IPS-NIHi7 (cell line): ENCODE results near the gene FAM193A.
"Not testable (repeated sequence)": the region's sequence is repeated elsewhere in the genome, so short reads cannot be mapped to it uniquely, and the experiment has no call there.

Experiments
- DNase-seq: peaks from one replicate; pipeline ENCODE4 v3.0.0; 2012; ENCODE audit warnings: mixed read lengths; ENCODE audit errors: extremely low spot score

The FAM193A gene

DNA sequence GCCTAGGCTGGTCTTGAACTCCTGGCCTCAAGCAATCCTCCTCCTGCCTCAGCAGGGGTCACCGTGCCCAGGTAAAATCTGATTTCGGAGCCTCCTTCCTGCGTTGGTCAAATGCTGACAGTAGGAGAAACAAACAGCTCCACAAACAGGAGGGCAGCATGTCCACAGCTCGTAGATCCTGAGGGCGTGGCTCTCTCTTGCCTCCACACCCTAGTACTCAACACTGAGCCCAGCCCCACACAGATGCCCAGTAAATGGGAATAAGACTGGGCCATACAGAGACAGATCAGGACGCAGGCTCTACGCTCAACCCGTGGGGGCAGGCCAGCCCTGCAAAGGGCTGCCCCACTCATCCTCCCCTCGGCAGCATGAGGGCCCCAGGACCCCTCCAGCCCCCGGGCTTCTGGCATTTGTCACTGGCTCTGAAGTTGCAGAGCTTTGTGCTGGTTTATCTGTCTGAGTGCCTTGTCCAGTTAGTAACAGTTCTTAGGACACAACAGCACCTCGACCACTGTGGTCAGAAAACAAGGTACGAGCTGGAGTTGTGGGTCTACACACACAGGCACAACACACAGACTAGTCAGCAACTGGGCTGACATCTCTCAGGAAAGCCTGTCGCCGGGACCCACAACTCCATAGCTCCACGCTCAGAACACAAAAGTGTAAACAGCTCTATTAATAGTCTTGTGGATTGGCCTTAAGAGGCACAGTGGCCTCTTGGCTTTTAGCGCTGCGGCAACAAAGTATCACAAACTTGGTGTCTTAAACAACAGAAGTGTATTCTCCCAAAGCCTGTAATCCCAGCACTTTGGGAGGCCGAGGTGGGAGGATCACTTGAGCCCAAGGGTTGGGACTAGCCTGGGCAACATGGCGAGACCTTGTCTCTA, 214.5 kb downstream of the FAM193A start:
- no peak for DNase-seq

DNA sequence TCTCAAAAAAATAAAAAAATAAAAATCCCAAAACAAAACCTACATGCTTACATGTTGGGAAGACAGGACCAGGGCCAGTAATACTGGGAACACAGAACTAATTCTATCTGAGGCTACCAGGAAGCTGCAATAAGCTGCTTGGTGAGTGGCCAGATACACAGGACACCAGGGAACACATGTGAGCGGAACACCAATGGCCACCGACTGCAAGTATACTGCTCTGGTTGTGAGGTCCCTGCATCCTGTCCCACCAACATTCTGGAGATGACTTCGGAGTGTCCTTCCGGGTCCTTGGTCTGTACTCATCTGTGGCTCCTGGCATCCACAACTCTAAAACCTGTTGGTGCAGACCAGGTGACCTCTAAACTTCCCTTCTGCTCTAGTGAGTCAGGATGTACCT, 217.0 kb downstream of the FAM193A start:
- no peak for DNase-seq

DNA sequence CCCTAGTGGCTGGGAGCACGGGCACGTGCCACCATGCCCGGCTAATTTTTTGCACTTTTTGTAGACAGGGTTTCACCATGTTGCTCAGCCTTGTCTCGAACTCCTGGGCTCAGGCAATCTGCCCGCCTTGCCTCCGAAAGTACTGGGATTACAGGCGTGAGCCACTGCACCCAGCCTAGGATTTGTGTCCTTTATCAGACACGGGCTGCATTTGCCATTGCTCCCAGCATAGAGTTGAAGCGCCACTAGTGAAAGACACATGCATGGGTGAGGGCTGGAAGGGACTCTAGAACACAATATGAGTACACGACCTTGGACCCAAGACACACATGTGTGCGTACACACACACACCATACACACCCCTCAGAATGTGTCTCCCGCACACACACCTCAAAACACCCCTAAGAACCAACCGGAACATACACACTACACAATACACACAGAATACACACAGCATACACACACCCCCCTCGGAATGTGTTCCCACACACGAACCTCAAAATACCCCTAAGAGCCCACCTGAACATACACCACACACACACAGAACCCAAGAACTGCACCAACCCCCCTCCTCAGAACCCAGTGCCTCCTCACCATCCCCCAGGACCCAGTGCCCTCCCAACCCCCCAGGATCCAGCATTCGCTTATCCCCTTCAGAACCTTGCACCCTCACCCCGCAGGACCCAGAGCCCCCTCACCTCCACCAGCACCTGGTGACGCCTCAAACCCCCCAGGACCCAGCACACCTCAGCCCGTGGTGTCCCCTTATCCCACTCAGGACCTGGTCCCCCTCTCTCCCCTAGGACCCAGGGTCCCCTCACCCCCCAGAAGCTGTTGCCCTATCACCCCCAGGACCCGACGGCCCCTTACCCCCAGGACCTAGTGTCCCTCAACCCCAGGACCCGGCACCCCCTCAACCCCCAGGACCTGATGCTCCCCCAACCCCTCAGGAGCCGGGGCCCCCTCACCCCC, 218.7 kb downstream of the FAM193A start:
- DNase-seq = no peak

DNA sequence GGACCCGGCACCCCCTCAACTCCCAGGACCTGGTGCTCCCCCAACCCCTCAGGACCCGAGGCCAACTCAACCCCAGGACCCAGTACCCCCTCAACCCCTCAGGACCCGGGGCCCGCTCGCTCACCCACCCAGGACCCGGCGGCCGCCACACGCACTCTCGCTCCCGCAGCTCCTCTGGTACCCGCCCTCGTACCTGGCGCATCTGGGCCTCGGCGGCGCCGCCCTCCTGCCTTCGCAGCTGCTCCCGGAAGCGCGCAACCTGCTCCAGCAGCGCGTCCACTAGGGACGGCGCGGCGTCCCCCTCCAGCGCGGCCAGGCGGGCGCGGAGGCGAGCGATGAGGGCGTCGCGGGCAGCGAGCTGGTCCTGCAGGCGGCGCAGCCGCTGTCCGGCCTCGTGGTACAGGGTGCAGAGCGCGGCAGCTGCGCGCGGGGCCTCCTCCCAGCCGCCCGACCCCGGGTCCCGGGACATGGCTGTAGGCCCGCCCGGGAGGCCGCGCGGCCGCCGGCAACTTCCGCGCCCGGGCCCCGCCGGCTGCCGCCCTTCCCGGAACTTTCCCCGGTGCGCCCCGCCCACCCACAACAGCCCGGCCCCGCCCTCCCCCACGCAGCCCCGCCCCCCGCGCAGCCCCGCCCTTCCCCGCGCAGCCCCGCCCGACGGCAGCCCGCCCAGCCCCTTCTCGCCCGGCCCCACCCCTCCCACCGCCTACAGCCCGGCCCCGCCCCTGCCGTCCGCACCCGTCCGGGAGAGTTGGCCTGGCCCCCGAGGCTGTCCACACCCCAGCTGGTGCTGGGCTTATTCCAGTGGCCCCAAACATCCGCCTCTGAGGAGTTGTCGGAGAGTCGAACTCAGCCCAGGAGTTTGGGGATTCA, 219.6 kb downstream of the FAM193A start, which contains the start of gene TNIP2:
Gene TNIP2 (minus strand): TSS at position 516 of the 870 bp plus-strand sequence. CDS start 47 bp downstream, at position 469.
- peak; percentile 99 for DNase-seq

DNA sequence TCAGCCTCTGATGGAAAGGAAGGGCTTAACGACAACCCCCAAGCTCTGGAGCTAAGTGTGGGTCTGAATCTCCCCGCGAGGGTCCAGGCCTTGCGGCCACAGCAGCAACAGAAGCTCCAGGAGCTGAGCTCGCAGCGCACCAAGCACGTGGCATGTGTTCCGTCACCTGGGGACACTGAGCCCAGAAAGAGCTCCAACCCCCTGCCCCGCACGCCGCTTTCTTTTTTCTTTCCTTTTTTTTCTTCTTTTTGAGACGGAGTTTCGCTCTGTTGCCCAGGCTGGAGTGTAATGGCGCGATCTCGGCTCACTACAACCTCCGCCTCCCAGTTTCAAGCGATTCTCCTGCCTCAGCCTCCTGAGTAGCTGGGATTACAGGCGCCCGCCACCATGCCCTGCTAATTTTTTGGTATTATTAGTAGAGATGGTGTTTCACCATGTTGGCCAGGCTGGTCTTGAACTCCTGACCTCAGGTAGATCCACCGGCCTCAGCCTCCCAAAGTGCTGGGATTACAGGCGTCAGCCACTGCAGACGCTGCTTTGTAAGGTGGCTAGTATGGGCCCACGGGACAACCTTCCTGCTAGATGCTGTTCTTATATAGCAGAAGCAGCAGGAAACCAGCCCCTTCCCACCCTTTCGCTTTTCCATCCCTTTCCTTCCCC, 220.4 kb downstream of the FAM193A start:
- DNase-seq = no peak

DNA sequence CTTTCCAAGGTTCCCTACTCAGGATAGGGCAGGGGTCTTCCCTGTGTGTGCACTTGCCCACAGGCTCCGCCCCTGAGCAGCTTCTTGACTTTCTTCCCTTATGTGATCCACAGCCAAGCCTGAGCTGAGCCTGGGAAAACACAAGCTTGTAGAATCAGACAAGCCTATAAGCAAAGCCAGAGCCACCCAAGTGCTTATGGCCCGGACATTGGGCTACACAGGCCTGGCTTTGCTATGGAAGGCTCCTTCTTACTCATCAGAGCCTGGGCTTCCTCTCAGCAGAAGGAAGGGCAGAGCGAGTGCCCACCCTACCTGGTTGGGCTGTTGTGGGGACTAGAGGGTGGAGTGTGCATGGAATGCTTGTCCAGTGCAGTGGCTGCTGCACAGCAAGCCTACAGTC, 221.0 kb downstream of the FAM193A start:
- no peak for DNase-seq

DNA sequence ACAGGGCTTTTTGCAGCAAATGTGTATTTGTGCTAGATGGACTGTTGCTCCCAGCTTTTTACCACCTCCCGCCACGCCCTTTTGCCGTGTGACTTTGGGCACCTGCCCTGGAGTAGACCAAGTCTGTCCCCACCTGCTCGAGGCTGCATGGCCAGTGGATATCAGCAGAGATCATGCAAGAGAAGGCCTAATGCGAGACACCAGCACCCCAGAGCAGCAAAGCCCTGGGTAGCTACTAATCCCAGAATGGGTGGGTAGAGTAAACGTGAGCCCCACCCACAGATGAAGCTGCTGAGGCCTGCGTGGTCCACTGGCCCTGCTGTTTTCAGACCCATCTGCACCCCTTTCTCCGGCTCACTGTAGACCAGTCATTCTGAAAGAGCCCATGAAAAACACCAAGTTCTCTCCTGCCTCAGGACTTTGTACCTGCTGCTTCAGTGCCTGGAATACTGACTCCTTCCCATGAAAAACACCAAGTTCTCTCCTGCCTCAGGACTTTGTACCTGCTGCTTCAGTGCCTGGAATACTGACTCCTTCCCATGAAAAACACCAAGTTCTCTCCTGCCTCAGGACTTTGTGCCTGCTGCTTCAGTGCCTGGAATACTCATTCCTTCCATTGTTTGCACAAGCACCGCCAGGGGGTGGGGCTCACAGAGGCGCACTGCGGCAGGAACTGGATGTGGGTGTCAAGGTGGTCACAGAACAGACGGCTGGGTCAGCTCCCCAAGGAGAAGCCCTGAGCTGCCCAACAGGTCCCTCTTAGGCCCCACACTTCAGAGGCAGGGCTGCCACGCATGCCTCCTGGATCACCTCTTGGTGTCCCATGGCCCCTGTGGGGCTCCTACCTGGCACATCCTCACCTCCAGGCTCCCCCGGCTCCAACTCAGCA, 224.8 kb downstream of the FAM193A start:
- DNase-seq = no peak

DNA sequence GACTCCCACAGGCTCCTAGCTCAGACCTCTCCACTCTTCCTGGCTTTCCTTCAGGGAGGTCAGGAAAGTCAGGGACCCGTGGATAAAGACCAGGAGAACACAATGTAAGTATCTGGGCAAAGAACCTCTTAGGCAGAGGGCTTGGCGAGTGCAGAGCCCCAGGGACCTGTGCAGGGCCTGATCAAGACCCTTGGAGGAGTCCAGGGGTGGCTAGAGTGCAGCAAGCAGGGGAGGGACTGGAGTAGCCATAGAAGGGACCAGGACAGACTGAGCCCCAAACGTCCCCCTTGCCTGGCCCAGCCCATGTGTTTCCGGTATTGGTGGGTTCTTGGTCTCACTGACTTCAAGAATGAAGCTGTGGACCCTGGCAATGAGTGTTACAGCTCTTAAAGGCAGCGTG, 225.6 kb downstream of the FAM193A start:
- no peak for DNase-seq

DNA sequence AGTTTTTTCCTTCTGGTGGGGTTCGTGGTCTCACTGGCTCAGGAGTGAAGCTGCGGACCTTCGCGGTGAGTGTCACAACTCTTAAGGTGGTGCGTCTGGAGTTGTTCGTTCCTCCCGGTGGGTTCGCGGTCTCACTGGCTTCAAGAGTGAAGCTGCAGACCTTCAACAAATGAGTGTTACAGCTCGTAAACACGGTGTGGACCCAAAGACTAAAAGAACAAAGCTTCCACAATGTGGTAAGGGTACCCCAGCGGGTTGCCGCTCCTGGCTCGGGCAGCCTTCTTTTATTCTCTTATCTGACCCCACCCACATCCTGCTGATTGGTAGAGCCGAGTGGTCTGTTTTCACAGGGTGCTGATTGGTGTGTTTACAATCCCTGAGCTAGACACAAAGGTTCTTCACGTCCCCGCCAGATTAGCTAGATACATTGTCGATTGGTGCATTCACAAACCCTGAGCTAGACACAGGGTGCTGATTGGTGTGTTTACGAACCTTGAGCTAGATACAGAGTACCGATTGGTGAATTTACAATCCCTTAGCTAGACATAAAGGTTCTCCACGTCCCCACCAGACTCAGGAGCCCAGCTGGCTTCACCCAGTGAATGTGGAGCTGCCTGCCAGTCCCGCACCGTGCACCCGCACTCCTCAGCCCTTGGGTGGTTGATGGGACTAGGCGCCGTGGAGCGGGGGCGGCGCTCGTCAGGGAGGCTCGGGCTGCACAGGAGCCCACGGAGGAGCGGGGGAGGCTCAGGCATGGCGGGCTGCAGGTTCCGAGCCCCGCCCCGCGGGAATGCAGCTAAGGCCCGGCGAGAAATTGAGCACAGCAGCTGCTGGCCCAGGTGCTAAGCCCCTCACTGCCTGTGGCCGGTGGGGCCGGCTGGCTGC, 226.3 kb downstream of the FAM193A start:
- DNase-seq = not testable (repeated sequence)

DNA sequence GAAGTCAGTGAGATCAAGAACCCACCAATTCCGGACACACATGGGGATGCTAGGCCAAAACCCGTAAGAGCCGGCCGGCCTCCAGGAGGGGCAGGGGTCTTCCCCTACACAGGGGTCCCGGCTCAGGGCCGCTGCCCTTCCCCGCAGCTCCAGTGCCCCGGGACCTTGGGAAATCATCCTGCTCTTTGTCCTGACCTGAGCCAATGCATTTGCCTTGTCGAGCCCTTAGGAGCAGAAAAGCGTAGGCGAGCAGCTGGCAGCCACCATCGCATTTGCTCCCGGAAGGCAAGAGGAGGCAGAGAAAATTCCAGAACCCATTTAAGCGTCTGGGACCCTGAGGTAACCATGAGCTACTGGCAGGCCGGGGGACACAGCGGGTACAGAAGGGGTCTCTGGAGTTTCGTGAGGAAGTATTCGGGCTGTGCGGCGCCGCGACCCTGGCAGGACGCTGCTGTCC, 227.1 kb downstream of the FAM193A start:
- no peak for DNase-seq

DNA sequence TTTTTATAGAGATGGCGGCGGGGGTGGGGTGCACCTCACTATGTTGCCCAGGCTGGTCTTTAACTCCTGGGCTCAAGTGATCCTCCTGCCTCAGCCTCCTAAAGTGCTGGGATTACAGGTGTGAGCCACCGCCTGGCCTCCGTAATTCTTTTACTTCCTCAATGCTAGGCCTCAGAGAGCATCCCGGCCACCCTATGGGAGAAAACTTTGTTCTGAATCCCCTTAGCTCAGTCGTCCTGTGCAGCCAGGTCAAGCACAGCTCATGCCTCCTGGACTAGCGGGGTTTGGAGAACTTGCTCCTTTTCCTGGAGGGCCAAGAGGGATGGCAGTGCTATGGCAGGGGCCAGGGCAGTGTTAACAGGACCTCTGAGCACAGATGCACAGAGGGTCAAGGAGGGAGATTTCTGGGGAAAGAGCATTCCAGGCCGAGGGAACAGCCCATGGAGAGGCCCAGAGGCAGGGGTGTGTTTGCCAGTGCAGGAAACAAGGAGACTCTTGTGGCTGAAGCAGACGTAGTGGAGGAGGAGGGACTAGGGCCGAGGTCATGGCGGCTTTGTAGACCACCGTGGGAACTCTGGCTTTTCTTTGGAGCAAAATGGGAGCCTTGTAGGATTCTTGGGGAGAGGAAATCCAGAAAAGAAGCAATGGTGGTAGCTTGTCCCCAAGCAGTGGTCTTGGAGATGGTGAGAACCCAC, 229.5 kb downstream of the FAM193A start:
- DNase-seq = no peak

DNA sequence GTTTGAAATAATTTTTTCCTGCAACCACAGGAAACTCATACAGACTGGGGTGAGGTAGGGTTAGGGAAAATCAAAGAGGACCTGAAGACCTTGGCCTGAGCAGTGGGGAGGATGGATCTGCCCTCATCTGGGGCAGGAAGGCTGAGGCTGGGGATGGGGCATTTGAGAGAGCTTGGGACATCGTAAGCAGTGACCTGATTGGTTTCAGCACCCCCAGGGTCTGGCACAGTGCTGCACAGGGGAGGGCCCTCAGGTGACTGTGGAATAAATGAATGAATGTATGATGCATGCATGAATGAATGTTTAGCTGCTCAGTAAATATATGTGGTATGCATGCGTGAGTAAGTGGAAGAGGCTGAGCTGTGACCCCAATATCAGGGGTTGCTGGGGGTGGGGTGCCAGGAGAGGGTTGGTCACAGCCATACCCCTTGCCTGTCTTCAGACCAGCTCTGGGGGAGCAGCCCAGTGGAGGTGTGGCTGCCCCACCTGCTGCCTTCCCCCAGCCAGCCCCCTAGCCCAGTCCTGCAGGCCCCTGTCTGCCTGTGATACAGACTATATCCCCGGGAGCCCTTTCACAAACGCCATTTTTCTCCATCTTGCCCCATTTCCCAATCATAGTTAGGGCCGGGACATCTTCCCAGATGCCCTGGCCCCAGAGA, 230.7 kb downstream of the FAM193A start:
- no peak for DNase-seq

DNA sequence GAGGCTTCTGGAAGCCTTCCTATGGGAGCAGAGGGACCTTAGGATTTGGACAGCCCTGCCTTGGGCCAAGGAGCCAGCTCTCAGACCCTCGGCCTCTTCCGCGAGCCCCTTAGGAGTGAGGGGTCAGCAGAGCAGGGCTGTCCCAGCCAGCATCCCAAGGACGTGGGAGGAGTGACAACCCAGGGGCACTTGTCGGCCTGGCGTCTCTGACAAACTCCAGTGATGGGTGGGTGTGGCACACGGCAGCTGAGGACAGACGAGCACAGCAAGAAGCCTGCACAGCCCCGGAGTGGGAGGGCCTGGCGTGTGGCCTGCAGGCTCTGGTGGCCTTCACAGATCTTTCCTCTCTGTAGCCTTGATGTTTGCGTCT, 231.2 kb downstream of the FAM193A start:
- DNase-seq = no peak

DNA sequence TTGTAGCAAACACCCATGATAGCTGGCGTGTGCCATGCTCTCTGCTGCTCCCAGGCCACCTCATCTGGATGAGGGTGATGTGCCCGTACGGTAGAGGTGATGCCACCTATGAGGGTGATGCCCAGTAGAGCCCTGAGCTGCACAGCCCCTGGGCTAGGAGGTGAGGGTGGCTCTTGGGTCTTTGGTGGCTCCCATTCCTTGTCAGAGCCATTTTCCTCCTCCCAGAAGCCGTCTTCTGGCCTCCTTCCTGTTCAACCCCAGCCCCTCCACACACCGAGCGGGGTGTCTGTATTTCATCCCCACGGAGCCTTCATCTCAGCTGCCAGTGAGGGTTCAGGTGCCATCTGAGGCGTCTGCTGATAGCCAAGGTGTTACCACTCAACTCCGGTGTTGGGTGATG, 231.7 kb downstream of the FAM193A start:
- no peak for DNase-seq

DNA sequence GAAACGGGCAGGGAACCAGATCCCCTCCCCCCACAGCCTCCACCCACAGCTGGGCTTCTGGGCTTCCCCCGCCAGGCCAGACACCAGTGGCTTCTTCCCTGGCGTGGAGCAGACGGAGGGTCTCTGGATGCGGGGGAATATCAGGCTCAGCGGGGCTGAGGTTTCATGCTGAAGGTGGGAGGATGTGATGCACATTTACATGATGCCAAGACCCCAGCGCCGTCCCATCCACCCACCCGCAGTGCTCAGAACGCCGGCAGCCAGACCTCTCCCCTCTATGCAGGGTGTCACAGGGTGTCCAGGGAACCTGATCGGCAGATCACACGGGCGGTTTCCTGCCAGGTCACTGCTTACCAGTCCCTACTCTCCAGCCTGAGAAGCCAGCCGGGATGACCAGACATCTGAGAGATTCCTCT, 232.5 kb downstream of the FAM193A start:
- DNase-seq = no peak

DNA sequence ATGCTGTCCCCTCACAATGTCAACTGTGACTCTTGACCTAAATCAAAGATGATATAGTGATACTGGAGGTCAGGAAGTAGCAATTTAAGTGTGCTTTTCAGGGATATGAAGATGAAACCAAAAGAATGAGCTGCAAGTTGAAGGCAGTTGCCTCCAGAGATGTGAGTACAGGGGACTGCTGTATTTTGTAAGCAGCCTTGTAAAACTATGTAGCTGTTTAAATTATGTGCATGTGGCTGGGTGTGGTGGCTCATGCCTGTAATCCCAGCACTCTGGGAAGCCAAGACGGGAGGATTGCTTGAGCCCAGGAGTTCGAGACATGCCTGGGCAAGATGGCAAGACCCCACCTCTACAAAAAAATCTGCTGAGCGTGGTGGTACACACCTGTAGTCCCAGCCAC, 234.8 kb downstream of the FAM193A start:
- DNase-seq = no peak

DNA sequence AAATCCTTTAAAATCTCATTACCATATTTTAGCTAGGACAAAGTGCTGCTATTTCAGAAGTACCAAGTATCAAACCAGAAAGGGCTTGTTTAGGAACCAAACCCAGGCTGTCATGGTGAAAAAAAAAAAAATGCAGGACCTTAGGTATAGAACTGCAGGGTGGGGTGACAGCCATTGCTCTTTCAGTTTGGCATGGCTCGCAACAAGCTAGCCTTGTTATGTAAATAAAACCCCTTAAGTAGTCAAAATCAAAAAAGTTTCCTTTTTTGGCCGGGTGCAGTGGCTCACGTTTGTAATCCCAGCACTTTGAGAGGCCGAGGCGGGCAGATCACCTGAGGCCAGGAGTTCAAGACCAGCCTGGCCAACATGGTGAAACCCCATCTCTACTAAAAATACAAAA, 244.2 kb downstream of the FAM193A start:
- DNase-seq = not testable (repeated sequence)

DNA sequence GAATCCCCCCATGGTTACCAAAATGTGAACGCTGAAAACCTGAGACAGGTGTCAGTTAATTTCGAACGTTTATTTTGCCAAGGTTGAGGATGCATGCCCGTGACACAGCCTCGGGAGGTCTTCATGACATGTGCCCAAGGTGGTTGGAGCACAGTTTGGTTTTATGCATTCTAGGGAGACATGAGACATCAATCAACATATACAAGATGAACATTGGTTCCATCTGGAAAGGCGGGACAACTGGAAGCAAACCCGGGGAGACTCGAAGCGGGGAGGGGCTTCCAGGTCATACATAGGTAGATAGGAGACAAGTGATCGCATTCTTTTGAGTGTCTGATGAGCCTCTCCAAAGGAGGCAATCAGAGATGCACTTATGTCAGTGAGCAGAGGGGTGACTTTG, 245.5 kb downstream of the FAM193A start:
- DNase-seq = no peak
